Stimulated activated naive CD4-positive, alpha-beta T cell (primary cell): ENCODE measurements around the gene NMT1.
"Not testable (repeated sequence)": the region's sequence is repeated elsewhere in the genome, so short reads cannot be mapped to it uniquely, and the experiment has no call there.

ENCODE experiments used
- DNase-seq, 6 experiments: peaks; one replicate each; lab custom pipeline; 2025; lab: John Stamatoyannopoulos, UW

The NMT1 gene

GRCh38 chr17:45120558-45120957 is 59.4 kb downstream of the NMT1 start:
- no peak for DNase-seq

DNA sequence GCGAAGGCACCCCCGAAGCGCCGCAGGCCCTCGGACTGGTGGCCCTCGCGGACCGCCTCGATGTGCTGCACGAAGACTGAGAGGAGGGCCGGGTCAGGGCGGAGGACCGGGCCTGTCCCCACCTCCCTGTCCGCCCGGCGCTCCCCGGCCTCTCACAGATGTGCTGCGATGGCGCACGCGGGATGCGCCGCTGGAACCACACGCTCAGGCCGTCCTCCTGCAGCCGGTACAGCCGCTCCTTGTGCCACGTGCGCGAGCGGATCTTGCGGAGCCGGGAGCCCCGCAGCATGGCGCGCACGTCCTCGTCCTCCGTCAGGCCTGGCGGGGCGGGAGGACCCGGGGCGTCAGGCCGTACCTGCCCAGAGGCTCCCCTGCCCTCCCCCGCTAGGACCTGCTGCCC is 59.9 kb downstream of the NMT1 start:
- DNase-seq = no peak

DNA sequence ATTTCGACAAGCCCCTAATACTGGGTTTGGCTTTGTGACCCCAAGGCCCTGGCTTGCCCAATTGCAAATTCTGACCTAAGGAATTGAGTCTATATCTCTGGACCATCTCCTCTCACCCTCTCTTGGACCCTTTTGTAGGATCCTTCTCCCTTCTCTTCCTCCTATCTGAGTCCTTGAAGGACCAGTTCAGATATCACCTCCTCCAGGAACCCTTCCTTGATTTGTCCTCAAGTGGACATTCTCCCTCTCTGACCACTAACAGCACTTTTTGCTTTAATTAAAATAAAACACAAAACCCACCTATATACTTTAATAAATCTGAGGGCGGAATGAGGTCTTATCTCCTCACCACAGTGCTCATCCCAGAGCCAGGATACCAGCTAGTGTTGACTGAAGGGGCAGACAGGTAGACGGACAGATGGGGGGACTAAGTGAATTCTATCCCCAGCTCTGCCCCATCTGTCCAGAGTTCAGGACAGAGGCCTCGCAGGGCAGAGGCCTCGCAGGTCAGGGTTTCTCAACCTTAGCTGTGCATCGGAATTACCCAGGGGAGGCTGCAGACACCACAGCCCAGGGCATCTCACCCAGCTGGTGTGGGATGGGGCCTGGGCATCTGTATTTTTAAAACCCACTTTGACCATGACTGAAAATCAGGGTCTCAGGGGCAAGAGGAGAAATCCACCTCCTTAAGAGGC is 62.1 kb downstream of the NMT1 start:
- no peak for DNase-seq

DNA sequence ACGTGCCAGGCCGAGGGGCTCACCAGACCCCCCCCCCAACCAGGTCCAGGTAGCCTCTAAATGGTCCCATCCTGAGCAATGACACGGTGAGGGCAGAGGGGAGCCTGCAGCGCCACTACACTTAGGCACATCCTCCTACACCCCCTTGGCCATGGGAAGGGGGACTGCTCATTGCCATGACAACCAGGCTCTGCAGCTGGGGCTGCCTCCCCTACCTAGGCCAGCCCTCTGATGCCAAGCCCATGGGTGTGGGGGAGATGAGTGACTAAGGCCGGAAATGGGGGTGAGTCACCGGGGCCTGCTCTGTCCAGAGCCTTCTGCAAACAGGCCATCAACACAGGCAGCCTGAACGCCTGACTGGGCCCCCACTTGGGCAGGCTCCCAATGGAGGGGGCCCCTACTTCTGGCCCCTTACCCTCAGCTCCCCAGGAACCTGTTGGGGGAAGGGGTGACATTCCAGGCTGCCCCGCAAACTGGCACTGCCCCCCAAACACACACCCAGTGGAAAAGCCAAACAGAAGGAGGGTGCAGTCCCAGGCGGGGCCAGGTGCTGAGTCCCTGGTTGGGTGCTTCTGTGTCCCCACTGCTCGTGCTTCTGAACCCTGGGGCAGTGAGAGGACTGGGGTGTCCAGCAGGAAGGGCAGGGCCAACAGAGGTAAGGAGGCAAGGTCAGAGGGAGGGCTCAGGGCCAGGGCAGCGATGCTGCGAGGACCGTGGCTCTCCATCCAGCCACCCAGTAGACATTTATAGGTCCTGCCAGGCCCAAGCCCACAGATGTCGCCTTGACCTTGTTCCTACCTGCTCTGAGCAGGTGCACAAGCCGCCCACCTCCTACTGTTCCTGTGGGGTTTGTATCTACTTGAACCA is 63.0 kb downstream of the NMT1 start:
- no peak for DNase-seq

DNA sequence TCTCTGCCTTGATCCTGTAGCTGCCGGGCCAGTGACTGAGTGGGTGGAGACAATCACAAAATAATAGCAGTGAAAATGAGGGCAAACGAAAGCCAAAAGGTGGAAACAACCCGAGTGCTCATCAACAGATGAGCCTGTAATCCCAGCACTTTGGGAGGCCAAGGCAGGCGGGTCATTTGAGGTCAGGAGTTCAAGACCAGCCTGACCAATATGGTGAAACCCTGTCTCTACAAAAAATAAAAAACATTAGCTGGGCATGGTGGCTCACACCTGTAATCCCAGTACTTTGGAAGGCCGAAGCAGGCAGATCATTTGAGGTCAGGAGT is 63.6 kb downstream of the NMT1 start:
- DNase-seq = not testable (repeated sequence)

- DNase-seq = no peak
These were observed 64.4 kb downstream of the NMT1 start for GRCh38 chr17:45125509-45125908.

GRCh38 chr17:45127207-45127547 is 66.1 kb downstream of the NMT1 start:
- DNase-seq = no peak

GRCh38 chr17:45127548-45128300 is 66.6 kb downstream of the NMT1 start:
- no peak for DNase-seq

DNA sequence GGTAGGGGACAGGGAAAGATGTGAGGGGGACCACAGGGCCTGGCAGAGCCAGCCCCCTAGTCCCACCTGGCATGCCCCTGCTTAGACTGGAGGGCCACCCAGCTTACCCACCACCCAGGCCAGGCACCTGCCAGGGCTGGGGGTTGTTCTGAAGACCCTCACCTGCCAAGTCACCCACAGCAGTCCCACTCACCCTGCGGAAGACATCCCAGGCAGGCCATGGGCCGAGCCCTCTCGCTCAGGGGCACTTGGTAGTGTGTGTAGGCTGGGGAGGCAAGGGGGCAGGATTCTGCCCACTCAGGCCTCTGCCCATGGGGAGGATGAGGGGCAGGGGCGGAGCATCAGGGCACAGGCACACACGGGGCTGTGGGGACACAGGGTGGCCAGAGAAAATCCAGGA is 67.2 kb downstream of the NMT1 start:
- no peak for DNase-seq

- no peak for DNase-seq
These were observed 67.9 kb downstream of the NMT1 start for GRCh38 chr17:45128989-45129388.

GRCh38 chr17:45129426-45129939 is 68.4 kb downstream of the NMT1 start:
- DNase-seq = no peak

GRCh38 chr17:45129940-45130680 is 69.0 kb downstream of the NMT1 start:
- no peak for DNase-seq

DNA sequence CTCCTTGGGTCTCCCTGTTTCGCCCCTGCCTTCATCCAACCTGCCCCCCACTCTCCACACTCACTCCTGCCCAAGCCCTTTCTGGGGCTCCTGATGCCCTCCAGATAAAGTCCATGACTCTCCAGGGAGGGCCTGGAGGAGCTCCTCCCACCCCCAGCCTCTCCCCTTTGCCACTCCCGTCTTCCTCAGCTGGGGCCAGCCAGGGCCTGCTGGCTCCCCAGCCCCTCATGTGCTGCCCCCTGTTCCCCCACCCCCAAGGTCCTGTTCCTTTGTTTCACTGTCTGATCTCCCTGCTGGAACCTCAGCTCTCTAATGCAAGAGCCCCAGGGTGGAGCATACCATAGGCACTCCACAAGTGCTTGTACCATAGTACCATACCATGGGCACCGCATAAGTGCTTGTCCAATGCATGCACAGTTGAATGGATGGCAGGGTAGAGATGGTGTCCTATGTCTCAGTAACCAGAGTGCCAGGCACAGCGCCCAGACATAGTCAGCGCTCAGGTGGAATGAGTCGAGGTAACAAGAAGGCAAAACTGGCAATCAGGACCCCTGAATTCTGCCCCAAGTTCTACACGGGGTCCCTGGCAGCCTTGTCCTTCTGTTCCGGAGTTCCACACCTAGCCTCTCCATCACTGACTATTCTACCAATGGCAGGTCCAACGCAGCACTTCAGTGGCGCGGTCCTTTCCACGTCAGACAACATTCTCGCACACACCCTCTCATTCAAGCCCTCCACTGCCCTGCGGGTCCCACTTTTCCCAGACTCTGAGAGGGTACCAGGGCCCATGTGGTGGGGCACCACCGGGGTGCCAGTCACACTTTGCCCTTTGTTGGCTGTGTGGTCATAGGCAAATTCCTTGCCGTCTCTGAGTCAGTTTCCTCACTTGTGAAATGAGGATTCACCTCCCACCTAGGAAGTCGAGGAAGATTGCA is 69.8 kb downstream of the NMT1 start:
- DNase-seq = no peak

DNA sequence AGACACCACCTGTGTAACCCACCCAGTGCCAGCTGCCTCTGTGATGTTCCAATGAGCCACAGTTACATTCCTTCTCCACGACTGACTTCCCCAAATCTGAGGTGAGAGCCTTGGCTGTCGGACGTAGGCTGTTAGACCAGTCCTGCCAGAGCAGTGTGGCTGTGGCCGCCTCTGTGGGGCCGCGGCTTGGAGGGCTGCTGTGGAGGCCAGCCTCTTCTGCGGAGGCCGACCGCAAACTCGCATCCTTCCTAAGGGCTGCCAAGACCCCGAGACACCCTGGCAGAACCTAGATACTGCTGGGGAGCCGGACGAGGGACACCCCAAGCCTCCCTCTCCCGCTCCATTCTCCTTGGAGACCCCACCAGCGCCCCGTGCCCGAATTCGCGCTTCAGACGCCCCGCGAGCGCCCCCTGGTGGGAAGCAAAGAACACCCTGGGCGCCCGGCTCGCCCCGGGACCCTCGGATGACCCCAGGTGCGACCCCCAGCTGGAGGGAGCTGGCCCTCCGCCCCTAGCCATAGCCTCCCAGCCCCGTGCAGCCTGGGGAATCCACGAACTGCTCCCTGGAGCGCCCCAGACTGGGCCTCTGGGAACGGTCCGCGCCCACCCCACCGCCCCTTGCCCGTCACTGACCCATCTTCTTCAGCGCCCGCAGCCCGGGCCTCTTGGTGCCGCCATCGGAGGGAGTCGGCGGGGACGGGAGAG is 70.7 kb downstream of the NMT1 start:
- DNase-seq = peak in 5 of 6 experiments; percentile 24 to 67 (median 47)

DNA sequence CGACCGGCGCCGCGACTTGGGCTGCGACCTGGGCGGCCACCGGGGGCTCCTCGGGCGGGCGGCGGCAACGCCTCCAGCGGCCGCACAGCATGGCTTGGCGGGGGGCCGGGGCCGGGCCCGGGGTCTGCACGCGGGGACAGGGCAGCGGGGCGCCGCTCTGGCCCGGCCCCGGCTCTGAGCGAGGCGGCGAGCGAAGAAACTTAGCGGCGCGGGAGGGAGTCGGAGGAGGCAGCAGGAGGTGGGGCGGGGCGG is 71.1 kb downstream of the NMT1 start, which contains the start of gene PLCD3:
Gene PLCD3, minus strand, starts transcription at position 196 of the 252 bp plus-strand sequence. Its CDS starts 105 bp downstream, at position 91.
- peak in 2 of 6 experiments; percentile 61 to 79 for DNase-seq

DNA sequence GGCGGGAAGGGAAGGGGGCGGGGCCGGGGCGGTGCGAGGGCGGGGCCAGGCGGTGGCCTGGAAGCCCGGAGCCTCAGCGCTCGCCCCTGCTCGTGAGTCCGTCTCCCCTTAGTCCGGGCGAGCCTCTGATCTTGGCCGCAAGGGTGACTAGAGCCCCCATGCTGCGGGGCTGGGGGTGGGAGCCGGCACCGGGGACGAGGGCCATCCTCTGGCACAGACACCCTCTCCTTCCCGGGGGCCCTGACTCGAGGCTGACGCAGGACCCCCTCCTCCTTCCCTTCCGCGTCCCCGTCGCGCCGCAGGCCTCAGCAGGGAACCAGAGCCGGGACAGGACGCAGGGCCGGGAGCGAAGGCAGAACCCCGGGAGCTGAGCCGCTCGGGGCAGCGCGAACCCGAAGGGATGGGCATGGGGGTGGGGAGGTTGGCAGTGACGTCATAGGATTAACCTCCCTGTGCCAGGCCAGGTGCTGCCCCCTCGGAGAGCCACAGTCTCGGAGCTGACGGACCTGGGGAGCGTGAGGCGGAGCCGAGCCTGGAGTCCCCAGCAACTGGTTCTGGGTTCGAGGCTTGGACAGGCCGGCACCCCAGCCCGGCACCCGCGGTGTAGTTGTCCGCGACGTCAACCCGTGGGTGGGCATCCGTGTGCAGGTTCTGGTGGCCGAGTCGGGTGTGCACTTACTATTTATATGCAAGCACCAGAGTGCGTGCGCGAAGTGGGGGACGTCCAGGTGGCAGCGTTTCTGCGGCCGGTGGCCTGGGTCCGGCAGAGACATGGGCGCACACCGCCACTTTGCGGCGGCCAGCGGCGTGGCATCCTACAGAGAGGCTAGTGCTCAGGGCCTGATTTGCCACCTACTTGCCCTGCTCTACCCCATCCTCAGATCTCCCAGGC is 71.7 kb downstream of the NMT1 start:
- DNase-seq = peak; percentile 68 to 94 (median 76)

GRCh38 chr17:45135192-45135977 is 74.3 kb downstream of the NMT1 start, which contains the start of gene ACBD4:
TSS of gene ACBD4 (plus strand) at chr17:45135687. CDS start at chr17:45136145, 458 bp downstream.
- DNase-seq = peak; percentile 94 to 98 (median 96)
